SJCRH30 (cell line): ENCODE measurements around the gene UBE2L3. TPM values are rescaled to one million over a fixed set of nuclear protein-coding genes. Genes with fewer than 3 reads are reported as not detected.
"Not testable (repeated sequence)": the region's sequence is repeated elsewhere in the genome, so short reads cannot be mapped to it uniquely, and the experiment has no call there.

ENCODE experiments used
- DNase-seq, 2 experiments: peaks; one replicate each; pipeline ENCODE4 v3.0.0-alpha.2; 2015 to 2020
- H3K27ac ChIP-seq: fragments of 250-450 bp; sonication (Bioruptor Pico); 2 replicates; pipeline ENCODE4 v1.5.1; 2020; ENCODE audit warnings: mild to moderate bottlenecking, moderate library complexity
- H3K27me3 ChIP-seq: fragments of 250-450 bp; sonication (Bioruptor Pico); 2 replicates; pipeline ENCODE4 v1.5.1; 2020; ENCODE audit warnings: mild to moderate bottlenecking, moderate library complexity
- H3K36me3 ChIP-seq: fragments of 250-450 bp; sonication (Bioruptor Pico); 2 replicates; pipeline ENCODE4 v1.5.1; 2020; ENCODE audit warnings: mild to moderate bottlenecking, moderate library complexity
- H3K4me1 ChIP-seq: fragments of 250-450 bp; sonication (Bioruptor Pico); 2 replicates; pipeline ENCODE4 v1.5.1; 2020; ENCODE audit warnings: mild to moderate bottlenecking, moderate library complexity
- H3K4me3 ChIP-seq: fragments of 250-450 bp; sonication (Bioruptor Pico); 2 replicates; pipeline ENCODE4 v1.5.1; 2020; ENCODE audit warnings: mild to moderate bottlenecking, moderate library complexity
- H3K9me3 ChIP-seq: fragments of 250-450 bp; sonication (Bioruptor Pico); replicated peaks from 2 replicates; pipeline ENCODE4 v1.5.1; 2020; ENCODE audit warnings: mild to moderate bottlenecking, moderate library complexity
- total RNA-seq: library from RNA; depleted of rRNA; stranded (reverse); fragments of >200 nt; shearing (Covaris generic); gene quantifications from 2 replicates; pipeline ENCODE4 v1.2.3, GENCODE V29; 2014; rRNA removed

The UBE2L3 gene
- total RNA-seq: 102 and 103 TPM in 2 replicates

GRCh38 chr22:21567456-21568346 lies at the start of gene UBE2L3:
UBE2L3 (plus strand) TSS chr22:21567714; CDS start chr22:21567745, 31 bp downstream.
- H3K4me1 ChIP-seq: peaks cover 3% of the 10 kb centered on the region; the same call in 1 of the 2 replicates
- peak; percentile 86 for DNase-seq
- no peaks in the 10 kb centered on the region for H3K9me3 ChIP-seq
- peak within 1 kb of the TSS; percentile 95 for H3K4me3 ChIP-seq
- H3K27ac ChIP-seq: peak within 1 kb of the TSS; percentile 87
- no peaks in the 10 kb centered on the region for H3K27me3 ChIP-seq
- peaks cover 18% of the 10 kb centered on the region for H3K36me3 ChIP-seq

DNA sequence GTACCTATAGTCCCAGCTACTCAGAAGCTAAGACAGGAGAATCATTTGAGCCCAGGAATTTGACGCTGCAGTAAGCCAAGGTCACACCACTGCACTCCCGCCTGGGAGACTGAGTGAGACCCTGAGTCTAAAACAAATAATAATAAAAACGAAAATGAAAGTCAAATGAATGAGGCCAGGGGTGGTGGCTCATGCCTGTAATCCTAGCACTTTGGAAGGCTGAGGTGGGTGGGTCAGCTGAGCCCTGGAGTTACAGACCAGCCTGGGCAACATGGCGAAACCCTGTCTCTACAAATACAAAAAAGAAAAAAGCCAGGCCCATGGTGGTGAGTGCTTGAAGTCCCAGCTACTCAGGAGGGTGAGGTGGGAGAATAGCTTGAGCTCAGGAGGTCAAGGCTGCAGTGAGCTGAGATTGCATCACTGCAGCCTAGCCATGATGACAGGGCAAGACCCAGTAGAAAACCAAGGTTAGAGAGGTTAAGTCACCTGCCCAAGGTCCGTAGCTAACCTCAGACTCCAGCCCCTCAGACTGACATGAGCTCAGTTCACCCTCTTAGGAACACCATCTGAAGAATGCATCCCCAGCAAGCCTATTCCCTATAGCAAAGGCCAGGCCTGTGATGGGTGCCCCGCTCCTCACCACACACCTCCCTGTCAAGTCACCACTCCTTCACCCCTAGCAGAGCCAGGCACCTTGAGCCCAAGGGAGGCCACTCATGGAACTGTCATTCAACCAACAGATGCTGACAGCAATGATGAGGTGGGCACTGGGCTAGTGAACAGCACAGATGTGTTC lies 40.6 kb upstream of the UBE2L3 start:
- H3K4me1 ChIP-seq, DNase-seq, H3K27me3 ChIP-seq, H3K4me3 ChIP-seq, H3K36me3 ChIP-seq, H3K27ac ChIP-seq, H3K9me3 ChIP-seq: not testable (repeated sequence)

DNA sequence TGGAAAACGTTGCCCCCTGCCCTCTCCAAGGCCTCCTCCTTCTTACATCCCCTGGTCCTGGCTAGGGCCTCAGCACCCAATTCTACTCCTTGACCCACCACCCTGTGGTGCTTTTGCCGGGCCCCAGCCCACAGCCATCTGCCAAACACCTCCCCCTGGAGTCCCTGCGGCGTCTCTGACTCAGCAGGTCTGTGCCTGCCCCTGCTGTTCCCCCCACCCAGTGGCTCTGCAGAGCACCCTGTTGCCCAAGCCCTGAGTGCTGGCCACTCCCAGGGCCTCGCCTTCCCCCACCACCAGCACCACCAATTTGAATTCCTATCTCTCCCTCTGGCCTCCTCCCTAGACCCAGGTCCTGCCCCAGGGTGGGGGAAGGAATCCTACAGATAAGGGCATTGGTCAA lies 36.0 kb upstream of the UBE2L3 start:
- H3K4me1 ChIP-seq, H3K4me3 ChIP-seq, H3K36me3 ChIP-seq, H3K27me3 ChIP-seq, H3K9me3 ChIP-seq, H3K27ac ChIP-seq, DNase-seq: not testable (repeated sequence)

DNA sequence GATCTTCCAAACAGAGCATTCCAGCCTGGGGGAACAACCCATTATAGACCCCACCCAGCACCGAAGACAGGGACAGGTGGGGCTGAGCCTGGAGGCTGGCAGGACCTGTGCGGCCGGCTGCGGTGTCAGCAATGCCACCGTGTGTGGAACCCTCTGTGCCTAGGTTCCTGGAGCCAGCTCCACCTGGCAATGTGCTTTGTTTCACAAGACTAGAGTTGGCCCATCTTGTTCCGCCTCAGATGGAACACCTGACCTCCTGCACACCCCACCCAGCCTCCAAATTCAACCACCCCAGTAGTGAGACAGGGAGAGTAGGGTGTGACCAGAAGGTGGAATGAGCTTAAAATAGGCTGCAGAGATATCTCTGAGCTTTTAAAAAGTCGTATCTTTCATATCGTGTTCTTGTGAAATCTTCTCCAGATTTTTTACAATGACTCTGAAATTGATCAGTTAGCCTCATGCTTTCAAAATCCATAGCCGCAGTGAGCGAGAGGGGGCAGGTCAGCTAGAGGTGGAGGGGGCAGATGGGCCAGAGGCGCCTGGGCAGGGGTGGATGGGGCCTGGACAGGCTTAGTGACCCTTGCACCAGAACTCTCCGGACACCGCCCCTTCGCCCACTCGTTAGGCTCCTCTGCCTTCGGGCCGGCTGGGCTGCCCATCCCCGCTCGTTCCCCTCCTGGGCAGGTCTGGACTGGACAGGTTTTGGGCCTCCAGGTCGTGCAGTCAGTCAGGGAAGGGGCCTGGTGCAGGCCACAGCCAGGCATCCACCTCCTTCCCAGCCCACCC lies 34.5 kb upstream of the UBE2L3 start:
- not testable (repeated sequence) for H3K4me3 ChIP-seq, H3K36me3 ChIP-seq, DNase-seq, H3K9me3 ChIP-seq, H3K27me3 ChIP-seq, H3K4me1 ChIP-seq, H3K27ac ChIP-seq

GRCh38 chr22:21539862-21540261 lies 27.7 kb upstream of the UBE2L3 start:
- not testable (repeated sequence) for DNase-seq, H3K4me3 ChIP-seq

GRCh38 chr22:21544432-21545322 lies 22.8 kb upstream of the UBE2L3 start:
- not testable (repeated sequence) for H3K4me3 ChIP-seq, H3K4me1 ChIP-seq, H3K9me3 ChIP-seq, H3K27ac ChIP-seq, H3K27me3 ChIP-seq, DNase-seq, H3K36me3 ChIP-seq

More at GRCh38 chr22:21539862-21540261, 27.7 kb upstream of the UBE2L3 start:
- not testable (repeated sequence) for H3K27me3 ChIP-seq, H3K4me1 ChIP-seq, H3K9me3 ChIP-seq, H3K36me3 ChIP-seq, H3K27ac ChIP-seq

DNA sequence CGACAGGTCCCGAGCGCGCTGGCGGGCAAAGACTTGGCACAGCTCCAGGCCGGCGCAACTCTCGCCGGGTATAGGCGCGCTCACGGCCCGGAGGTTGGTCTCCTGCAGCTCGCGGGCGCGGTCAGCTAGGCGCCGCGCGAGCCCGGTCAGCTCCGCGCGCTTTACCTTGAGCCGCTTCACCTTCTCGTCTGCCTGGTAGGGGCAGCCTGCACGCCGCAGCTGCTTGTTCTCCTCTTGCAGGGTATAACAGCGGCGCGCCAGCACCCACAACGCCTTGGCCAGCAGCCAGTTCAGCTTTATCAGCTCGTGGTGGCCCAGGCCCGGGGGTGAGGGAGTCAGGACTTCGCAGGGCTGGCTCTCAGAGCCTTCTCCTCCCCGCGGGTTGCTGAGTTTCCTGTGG lies 18.0 kb upstream of the UBE2L3 start:
- H3K4me1 ChIP-seq, DNase-seq, H3K27ac ChIP-seq: not testable (repeated sequence)

DNA sequence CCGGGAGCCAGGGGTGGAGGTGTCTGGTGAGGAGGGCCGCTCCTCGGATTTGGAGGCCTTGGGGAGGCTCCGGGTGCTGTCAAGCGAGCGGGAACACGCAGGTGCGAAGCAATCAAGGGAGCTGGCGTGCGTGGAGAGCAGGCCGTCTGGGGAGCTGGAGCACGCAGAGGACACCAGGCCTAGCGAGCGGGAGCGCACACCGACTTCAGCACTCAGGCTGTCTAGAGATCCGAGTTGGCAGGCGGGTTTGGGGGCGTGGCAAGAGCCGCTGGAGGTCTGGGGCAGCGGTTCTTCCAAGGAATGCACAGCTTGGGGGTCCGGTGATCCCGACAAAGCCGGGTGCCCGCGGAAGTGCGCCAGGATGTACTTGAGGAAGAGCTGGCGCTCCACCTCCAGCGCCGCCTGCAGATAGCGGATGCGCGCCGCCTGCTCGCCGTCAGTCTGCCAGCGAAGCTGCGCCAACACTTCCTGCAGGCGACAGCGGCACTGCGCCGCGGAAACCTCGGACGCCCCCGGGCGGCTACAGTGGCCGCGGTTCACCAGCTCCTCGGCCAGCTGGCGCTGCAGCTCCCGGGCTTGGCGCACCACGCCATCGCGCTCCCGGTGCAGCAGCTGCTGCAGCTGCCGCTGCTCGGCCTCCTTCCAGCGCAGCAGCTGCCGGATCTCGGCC lies 17.4 kb upstream of the UBE2L3 start:
- not testable (repeated sequence) for H3K4me3 ChIP-seq, H3K9me3 ChIP-seq, H3K36me3 ChIP-seq, H3K4me1 ChIP-seq, H3K27ac ChIP-seq, DNase-seq, H3K27me3 ChIP-seq

More for the DNA sequence above, 18.0 kb upstream of the UBE2L3 start:
- H3K4me3 ChIP-seq, H3K27me3 ChIP-seq, H3K36me3 ChIP-seq, H3K9me3 ChIP-seq: not testable (repeated sequence)

DNA sequence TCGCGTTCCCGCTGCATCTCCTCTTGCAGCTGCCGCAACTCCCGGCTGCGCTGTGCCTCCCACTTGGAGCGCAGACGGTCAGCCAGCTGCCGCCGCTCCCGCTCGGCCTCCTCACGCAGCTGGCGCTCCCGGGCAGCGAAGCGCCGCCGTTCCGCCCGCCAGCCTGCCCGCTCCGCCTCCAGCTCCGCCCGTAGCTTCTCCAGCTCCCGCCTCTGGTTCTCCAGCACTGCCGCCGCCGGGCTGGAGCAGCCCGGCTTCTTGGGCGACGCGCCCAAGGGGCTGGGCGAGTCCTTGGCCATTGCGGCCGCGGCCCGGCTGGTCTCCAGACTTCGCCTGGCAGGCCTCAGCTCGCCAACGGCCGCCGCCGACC lies 16.9 kb upstream of the UBE2L3 start:
- H3K36me3 ChIP-seq, H3K9me3 ChIP-seq: not testable (repeated sequence)

DNA sequence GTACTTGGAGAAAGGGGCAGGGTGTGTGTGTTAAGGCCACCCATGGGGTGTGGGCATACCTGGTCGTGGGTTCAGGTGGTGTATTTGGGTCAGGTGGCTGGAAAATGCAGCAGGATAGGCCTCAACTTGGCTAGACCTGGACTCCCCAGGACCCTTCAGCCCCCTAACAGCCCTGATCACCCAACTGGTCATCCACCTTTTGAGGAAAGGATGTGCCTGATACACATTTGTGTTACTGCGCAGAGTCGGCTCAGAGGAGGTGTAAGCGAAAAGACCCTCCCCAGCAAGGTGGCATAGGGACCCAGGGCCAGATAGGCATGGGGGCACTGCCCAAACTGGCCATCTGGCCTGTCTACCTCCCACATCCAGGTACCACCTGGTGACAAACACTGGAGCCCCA lies 16.2 kb upstream of the UBE2L3 start, which contains the start of gene RIMBP3C:
TSS of gene RIMBP3C (minus strand) at position 101 of the 400 bp plus-strand sequence. CDS start 485 bp downstream, outside the sequence.
- not testable (repeated sequence) for H3K4me1 ChIP-seq, H3K27ac ChIP-seq, DNase-seq, H3K36me3 ChIP-seq, H3K9me3 ChIP-seq, H3K27me3 ChIP-seq, H3K4me3 ChIP-seq

More for the DNA sequence above, 16.9 kb upstream of the UBE2L3 start:
- not testable (repeated sequence) for H3K27ac ChIP-seq, DNase-seq, H3K27me3 ChIP-seq, H3K4me1 ChIP-seq, H3K4me3 ChIP-seq

GRCh38 chr22:21559345-21560125 lies 8.0 kb upstream of the UBE2L3 start:
- H3K9me3 ChIP-seq, H3K27me3 ChIP-seq, H3K27ac ChIP-seq, H3K4me1 ChIP-seq, H3K36me3 ChIP-seq, DNase-seq, H3K4me3 ChIP-seq: not testable (repeated sequence)

- not testable (repeated sequence) for H3K27me3 ChIP-seq, H3K36me3 ChIP-seq, H3K4me3 ChIP-seq, H3K4me1 ChIP-seq, H3K27ac ChIP-seq, H3K9me3 ChIP-seq, DNase-seq
Observed at GRCh38 chr22:21560657-21561056, 6.9 kb upstream of the UBE2L3 start.

GRCh38 chr22:21563912-21564311 lies 3.6 kb upstream of the UBE2L3 start:
- no peak for DNase-seq
- Histone ChIP-seq H3K27me3 (no peaks in the 10 kb centered on the region), H3K27ac (no peak overlapping the region), H3K4me1 (peaks cover 2% of the 10 kb centered on the region; the same call in 1 of the 2 replicates), H3K4me3 (no peak overlapping the region), H3K36me3 (no peaks in the 10 kb centered on the region), H3K9me3 (no peaks in the 10 kb centered on the region)
